Measurements from ENCODE around the gene MYOC.
"Not testable (repeated sequence)": the region's sequence is repeated elsewhere in the genome, so short reads cannot be mapped to it uniquely, and the experiment has no call there.

DNA sequence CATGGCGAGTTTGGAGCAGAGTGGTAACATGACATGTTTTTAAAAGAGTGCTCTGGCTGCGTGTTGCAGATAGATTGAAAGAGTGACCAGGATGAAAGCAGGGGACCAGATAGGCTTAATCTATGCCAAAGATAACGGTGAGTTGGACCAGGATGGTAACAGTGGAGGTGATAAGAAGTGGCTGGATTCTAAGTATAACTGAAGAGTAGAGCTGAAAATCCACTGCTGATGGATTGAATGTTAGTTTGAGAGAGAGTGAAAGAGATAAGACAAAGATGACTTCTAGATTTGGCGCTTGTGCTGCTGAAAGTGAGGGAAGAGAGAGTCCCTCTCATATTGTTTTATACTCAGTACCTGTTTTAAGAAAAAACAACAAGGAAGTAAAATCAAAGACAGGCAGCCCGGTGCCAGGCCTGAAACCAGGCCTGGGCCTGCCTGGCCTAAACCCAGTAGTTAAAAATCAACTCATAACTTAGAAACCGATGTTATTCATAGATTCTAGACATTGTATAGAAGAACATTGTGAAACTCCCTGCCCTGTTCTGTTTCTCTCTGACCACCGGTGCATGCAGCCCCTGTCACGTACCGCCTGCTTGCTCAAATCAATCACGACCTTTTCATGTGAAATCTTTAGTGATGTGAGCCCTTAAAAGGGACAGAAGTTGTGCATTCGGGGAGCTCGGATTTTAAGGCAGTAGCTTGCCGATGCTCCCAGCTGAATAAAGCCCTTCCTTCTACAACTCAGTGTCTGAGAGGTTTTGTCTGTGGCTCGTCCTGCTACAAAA, 37.2 kb downstream of the MYOC start:
- TF ChIP-seq CTCF (IDR thresholded peaks at IDR 0.05; ENCODE audit: borderline replicate concordance, extremely low read depth, low read length, poor library complexity, severe bottlenecking); EZH2 (IDR thresholded peaks at IDR 0.05; ENCODE audit: borderline replicate concordance, low read depth, low read length, severe bottlenecking): not testable (repeated sequence)

All from DND-41 (cell line).